HG03521 (cell line): Measurements from ENCODE around the gene SLC38A9.

ENCODE experiments used
- ATAC-seq: cut with Tn5 transposase; IDR thresholded peaks from one replicate; pipeline ENCODE4 v1.9.1; 2021; ENCODE audit warnings: mild to moderate bottlenecking, moderate library complexity; ENCODE audit not compliant: unreplicated experiment

The SLC38A9 gene

DNA sequence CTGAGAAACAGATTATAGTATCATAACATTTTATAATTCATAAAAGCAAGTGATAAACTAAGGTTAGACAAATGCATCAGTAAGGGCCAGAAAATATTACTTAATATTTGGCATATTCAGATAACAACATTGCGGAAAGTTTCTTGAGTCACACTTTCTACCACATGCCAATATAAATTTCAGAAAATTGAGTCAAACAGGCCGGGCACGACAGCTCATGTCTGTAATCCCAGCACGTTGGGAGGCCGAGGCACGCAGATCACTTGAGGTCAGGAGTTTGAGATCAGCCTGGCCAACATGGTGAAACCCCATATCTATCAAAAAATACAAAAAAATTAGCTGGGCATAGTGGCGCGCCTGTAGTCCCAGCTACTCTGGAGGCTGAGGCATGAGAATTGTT lies 47.1 kb downstream of the SLC38A9 start:
- ATAC-seq: no peak

DNA sequence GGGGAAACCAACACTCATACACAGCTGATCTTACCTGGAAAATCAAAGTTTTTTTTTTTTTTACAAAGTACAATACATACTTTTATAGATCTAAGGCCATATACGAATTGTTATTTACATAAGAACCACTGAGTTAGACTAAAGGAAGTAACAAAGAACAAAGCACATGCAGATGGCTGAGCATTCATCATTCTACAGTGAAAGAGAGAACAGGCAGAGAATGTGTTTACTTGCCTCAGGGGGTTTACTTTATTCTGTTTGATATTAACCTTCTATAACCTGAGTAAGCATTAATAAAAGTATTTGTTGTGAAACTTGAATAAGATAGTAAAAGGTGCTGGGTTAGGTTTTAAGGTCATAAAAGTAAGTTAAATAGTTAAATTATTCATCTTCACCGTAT lies 54.7 kb downstream of the SLC38A9 start:
- ATAC-seq: no peak

DNA sequence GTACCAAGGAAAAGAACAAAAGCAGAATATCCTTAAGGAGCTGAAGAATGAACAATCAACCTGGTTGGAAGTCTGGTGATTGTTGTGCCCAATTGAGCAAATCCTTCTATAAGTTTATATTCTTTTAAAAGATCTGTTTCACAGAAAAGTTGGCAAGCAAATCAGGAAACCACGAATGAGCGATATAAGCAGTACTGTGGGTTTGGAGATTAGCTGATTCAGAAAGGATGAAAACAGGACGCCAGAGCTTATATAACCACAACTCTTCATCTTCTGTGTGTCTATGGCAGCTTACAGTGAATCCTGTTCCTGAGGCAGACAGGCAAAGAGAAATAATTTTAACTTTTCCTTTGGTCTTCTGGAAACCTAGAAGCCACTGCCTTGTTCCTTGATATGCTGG lies 61.7 kb downstream of the SLC38A9 start:
- no peak for ATAC-seq

DNA sequence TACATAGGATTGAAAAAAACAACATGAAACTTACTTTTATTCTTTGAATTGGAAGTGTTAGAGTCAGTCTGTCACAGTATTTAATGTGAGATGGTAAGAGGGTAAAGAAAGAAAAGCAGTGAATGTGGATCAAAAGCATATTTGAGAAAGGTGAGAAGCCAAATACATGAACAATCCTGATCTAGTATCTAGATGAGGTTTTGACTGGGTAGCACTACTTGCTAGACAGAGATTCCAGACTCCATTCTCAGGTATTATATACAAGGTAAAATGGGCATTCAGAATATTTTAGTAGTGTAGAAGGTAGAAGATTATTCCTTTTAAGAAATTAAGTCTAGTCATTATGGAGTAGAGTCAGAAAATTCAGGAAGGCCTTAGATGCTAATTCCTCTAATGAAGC lies 62.2 kb downstream of the SLC38A9 start:
- ATAC-seq: no peak

- ATAC-seq: no peak
Observed at GRCh38 chr5:55645304-55645703, 66.8 kb downstream of the SLC38A9 start.

- ATAC-seq: no peak
Observed at GRCh38 chr5:55638455-55638854, 73.7 kb downstream of the SLC38A9 start.

DNA sequence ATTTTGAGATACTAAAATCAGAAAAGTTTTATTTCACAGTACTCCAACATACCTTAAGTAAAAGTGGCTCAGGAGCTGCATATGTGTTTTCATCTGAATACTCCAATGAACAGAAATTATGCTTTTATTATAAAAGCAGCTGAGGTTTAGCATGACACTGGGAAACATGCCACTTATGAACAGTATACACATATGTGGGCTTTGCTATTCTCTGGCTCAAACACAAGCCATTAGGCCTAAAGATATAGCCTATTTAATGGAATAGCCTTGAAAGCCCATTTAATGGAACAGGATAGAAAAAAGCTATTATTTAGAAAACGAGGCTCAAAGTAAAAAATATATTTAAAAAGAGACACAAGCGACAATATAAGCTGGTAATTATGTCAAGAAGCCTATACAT lies 74.1 kb downstream of the SLC38A9 start:
- no peak for ATAC-seq

GRCh38 chr5:55636683-55637082 lies 75.4 kb downstream of the SLC38A9 start:
- no peak for ATAC-seq

DNA sequence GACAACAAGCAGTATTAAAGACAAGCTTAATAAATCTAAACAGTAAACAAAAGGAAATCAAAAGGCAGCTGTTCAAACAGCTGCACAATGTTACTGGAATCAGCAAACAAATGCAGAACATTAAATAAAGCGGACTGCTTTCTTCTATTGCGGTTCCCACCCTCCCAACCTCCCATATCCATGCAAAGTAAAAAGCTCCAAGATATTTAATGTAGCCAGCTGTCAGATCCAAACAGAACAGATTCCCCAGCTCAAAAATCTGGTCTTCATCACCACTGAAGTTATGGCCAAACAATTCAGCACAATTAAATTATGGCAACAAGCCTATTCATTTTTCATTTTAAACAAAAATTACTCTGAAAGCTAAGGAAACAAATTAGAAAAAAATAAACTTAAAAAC lies 75.9 kb downstream of the SLC38A9 start:
- ATAC-seq: no peak

- no peak for ATAC-seq
Observed at GRCh38 chr5:55634866-55635265, 77.3 kb downstream of the SLC38A9 start.

GRCh38 chr5:55634209-55634805 lies 77.8 kb downstream of the SLC38A9 start:
- no peak for ATAC-seq

GRCh38 chr5:55633574-55634208 lies 78.4 kb downstream of the SLC38A9 start:
- no peak for ATAC-seq

DNA sequence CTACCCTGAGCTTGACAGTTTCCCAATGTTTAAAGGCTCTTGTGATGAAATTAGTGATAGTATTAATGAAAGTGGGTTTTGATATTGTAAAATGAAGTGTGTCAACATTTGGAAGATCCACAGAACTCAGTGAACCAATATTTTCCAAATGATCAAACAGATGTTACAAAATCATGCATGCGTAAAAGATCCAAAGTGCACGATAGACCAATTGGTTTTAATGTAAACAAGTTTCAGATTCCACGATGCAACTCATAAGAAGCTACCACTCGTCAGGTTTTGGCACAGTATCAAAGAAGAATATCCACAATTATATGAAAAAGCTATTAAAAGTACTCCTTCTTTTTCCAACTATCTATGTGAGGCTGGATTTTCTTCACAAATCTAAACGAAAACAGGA lies 82.3 kb downstream of the SLC38A9 start:
- ATAC-seq: no peak

GRCh38 chr5:55626790-55627189 lies 85.3 kb downstream of the SLC38A9 start:
- no peak for ATAC-seq

DNA sequence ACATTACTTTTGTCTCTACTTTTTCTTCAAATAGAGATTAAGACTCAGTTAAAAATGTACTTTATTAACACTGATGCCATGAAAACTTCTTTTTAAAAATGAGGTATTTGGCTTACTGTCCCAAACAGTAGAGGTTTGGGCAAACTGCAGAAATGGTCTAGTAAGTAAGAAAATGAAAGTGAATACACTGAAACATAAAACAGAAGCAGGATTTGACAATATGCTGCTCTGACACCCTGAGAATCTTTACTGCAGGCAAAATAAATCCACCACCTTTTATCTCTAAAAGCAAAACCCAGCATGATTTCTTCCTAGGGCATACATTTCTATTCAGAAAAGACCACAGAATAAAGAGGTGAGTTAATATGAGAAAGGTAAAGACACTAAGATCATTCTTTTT lies 86.2 kb downstream of the SLC38A9 start:
- no peak for ATAC-seq

GRCh38 chr5:55625589-55625909 lies 86.6 kb downstream of the SLC38A9 start:
- no peak for ATAC-seq

- no peak for ATAC-seq
Observed at GRCh38 chr5:55624841-55625588, 87.1 kb downstream of the SLC38A9 start.

GRCh38 chr5:55623789-55624188 lies 88.3 kb downstream of the SLC38A9 start:
- ATAC-seq: no peak

DNA sequence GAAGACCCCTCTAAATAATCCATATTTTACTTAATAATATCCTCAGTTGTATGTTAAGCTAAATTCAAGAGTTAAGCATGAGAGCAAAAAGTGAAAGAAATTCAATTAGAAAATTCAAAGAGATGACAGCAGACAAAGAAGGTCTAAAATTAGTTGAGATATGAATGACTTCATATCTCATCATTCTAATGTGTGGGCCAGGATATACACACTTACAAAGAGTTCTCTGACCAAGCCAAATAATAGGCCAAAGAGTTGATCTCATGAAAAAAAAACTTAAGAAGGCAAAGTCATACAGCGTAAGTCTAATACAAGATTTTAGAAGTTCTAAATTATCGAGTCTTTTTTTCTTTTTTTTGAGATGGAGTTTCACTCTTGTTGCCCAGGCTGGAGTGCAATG lies 89.7 kb downstream of the SLC38A9 start:
- ATAC-seq: no peak

DNA sequence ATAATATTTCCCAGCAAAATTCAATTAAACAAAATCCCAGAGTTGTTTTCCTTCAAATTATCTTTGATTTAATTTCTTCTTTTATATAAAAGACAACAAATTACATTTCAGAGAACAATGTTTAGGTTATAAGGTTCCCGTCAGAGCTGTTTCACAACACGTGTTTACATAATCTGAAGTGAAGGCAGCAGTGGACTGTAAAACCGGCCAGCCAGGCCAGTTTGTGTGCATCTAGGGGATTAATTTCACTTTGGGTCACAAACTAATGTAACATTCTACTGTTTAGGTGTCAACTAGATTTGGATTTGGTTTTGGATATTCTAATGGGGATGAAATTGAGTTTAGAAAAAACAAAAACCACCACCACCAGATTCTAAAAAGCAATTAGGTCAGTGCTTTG lies 90.9 kb downstream of the SLC38A9 start:
- ATAC-seq: no peak

GRCh38 chr5:55620766-55621160 lies 91.4 kb downstream of the SLC38A9 start:
- no peak for ATAC-seq

DNA sequence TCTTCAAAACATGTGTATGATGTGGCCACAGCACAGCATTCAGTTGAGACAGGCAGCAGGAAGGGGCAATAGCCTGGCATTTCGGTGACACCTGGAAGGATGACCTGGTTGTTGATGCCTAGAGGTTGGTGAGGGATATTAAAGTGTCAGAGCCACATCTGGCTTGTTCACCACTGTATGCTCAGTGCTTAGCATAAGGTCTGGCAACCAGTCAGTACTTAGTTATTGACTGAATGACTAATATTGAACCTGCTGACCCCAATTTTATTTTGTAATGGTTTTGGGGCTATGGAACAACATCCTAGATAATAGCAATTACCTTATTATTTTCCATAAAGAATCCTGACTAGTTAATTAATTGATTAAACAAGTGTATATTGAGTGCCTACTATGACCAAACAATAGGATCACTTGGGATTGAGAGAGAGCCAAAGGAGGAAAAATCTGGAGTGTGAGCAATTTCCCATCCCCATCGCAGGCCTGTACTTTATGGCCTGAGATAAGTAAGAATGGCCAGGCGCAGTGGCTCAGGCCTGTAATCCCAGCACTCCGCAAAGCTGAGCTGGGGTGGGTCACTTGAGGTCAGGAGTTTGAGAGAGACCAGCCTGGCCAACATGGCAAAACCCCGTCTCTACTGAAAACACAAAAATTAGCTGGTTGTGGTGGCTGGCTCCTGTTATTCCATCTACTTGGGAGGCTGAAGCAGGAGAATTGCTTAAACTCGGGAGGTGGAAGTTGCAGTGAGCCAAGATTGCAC lies 91.9 kb downstream of the SLC38A9 start:
- no peak for ATAC-seq
